AG04449 (cell line): ENCODE data around the gene SIRT5.

ENCODE experiments used
- CTCF ChIA-PET: fragments of 350-600 bp; formaldehyde crosslinking; extraction: SDS; loops from one replicate; lab custom pipeline; 2021; ENCODE audit warnings: antibody characterized with exemption; lab: Yijun Ruan, JAX
- POLR2A ChIA-PET: fragments of 400-600, 350-600 bp; formaldehyde crosslinking; extraction: SDS; loops from one replicate; lab custom pipeline; 2020; ENCODE audit warnings: antibody characterized with exemption, inconsistent platforms; lab: Yijun Ruan, JAX
- DNase-seq: peaks from one replicate; pipeline ENCODE4 v3.0.0-alpha.2; 2010; ENCODE audit warnings: low read depth, low spot score
- H3K4me3 ChIP-seq: 2 replicates; pipeline ENCODE4 v1.5.1; 2011; ENCODE audit warnings: low read depth, mild to moderate bottlenecking, control low read depth, low read length
- CTCF ChIP-seq: IDR thresholded peaks from one replicate; pipeline ENCODE4 v1.5.1; 2011; ENCODE audit warnings: mild to moderate bottlenecking, moderate library complexity, low read length, control low read depth, inconsistent platforms; ENCODE audit not compliant: insufficient read depth; ENCODE audit errors: missing control alignments

The SIRT5 gene

GRCh38 chr6:13617066-13617465 is 42.7 kb downstream of the SIRT5 start:
- POLR2A ChIA-PET: no interaction called here
- no peak overlapping the region for H3K4me3 ChIP-seq
- DNase-seq: no peak
- no peak for TF ChIP-seq CTCF
- CTCF ChIA-PET: interaction anchor here (2.1 to 5.8 kb wide), 7 partner anchors 7 to 289 kb away, joined by 10 to 78 read pairs (median 18); partner anchors contain the start of gene TBC1D7

GRCh38 chr6:13624871-13625288 is 50.5 kb downstream of the SIRT5 start:
- TF ChIP-seq CTCF: peak; percentile 46
- H3K4me3 ChIP-seq: no peak overlapping the region
- DNase-seq: no peak
- CTCF ChIA-PET: interaction anchor here (0.9 to 2.6 kb wide), 11 partner anchors 9 to 267 kb away, joined by 3 to 26 read pairs (median 4); partner anchors contain the start of genes GFOD1 and NOL7
- POLR2A ChIA-PET: interaction anchor here (0.6 to 0.7 kb wide), 2 partner anchors 10 to 71 kb away, joined by 3 read pairs; partner anchors contain the start of gene NOL7

- POLR2A ChIA-PET: no interaction called here
Measured at GRCh38 chr6:13629459-13630116, 55.2 kb downstream of the SIRT5 start.

GRCh38 chr6:13630499-13630898 is 56.1 kb downstream of the SIRT5 start:
- no peak for DNase-seq
- ChIA-PET POLR2A (no interaction called here), CTCF (interaction anchor here (1.2 to 10.5 kb wide), 2 partner anchors 14 to 79 kb away, joined by 3 to 78 read pairs; partner anchors contain the start of gene NOL7)
- TF ChIP-seq CTCF: no peak
- no peak overlapping the region for H3K4me3 ChIP-seq

More at GRCh38 chr6:13629459-13630116, 55.2 kb downstream of the SIRT5 start:
- CTCF ChIA-PET: interaction anchor here (1.2 to 10.5 kb wide), 2 partner anchors 13 to 80 kb away, joined by 3 to 78 read pairs; partner anchors contain the start of gene NOL7
- no peak overlapping the region for H3K4me3 ChIP-seq
- no peak for DNase-seq
- no peak for TF ChIP-seq CTCF

- no peak for DNase-seq
- no peak overlapping the region for H3K4me3 ChIP-seq
- CTCF ChIA-PET: interaction anchor here (1.2 to 10.5 kb wide), 3 partner anchors 9 to 17 kb away, joined by 6 to 78 read pairs (median 26); partner anchors contain the start of gene NOL7
- POLR2A ChIA-PET: interaction anchor here (1.1 kb wide), 1 partner anchor 18 kb away, joined by 3 read pairs; the partner anchor contains the start of gene NOL7
- no peak for TF ChIP-seq CTCF
Measured at GRCh38 chr6:13633343-13633742, 58.9 kb downstream of the SIRT5 start.
